ENCODE results near the gene METTL21C. TPM values are rescaled to one million over a fixed set of nuclear protein-coding genes. Genes with fewer than 3 reads are reported as not detected.

Gene METTL21C
- polyA plus RNA-seq, 1 donor from 2014 or later, result not detected

- H3K4me3 Mint-ChIP-seq, result no peak overlapping the region
- peaks cover 4% of the 10 kb centered on the region for H3K36me3 Mint-ChIP-seq
- peak overlapping the region in 1 of 3 donors; percentile 33 for H3K27ac Mint-ChIP-seq
- H3K27me3 Mint-ChIP-seq, result no peaks in the 10 kb centered on the region
- peaks cover 0 to 8% (median 0%) of the 10 kb centered on the region in 3 donors for H3K9me3 Mint-ChIP-seq
- H3K4me1 Mint-ChIP-seq, result no peaks in the 10 kb centered on the region
Observed at GRCh38 chr13:102659168-102659713, 35.6 kb downstream of the METTL21C start.

- Mint-ChIP-seq H3K9me3 (peaks cover 0 to 8% (median 0%) of the 10 kb centered on the region in 3 donors), H3K36me3 (peaks cover 4% of the 10 kb centered on the region), H3K27ac (no peak overlapping the region), H3K27me3 (no peaks in the 10 kb centered on the region), H3K4me1 (no peaks in the 10 kb centered on the region), H3K4me3 (no peak overlapping the region)
Observed at GRCh38 chr13:102658660-102659059, 36.2 kb downstream of the METTL21C start.

DNA sequence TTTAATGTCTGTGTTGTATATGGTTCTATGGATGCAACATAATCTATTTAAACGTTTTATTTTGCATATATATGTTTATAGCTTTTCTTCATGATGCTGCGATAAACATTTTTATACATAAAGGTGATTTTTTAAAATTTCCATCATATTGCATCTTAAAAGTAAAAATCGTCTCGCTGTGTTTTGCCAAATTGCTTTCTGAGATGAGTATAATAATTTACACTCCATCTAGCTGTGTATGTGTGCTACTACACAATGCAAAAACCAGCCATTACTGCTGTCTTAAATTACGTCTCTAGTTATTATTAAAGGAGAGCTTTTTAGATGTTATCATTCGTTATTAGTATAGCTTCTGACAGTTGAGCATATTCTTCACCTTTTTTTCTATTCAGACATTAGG, 37.2 kb downstream of the METTL21C start:
- peaks cover 0 to 8% (median 0%) of the 10 kb centered on the region in 3 donors for H3K9me3 Mint-ChIP-seq
- H3K4me3 Mint-ChIP-seq, result no peak overlapping the region
- H3K27ac Mint-ChIP-seq, result no peak overlapping the region
- H3K36me3 Mint-ChIP-seq, result peaks cover 6% of the 10 kb centered on the region
- no peaks in the 10 kb centered on the region for H3K4me1 Mint-ChIP-seq
- no peaks in the 10 kb centered on the region for H3K27me3 Mint-ChIP-seq

DNA sequence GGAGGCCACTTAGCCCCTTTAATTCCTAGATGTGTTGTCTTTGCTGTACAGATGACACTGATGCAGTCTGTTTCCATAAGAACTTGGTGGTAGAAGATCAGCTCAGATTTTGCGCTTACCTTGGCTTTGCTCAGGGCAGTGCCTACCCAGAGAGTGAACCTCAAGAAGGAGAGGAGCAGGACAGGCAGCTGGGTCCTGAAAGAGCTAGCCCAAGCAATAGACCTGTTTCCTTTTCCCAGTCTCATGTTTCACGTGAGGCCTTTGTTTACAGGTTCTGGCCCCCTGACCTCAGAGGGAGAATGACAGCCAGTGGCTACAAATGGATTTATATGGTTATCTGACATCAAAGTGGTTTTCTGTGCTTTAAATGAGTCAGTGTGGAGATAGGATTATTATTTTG, 40.1 kb downstream of the METTL21C start:
- Mint-ChIP-seq H3K4me1 (no peaks in the 10 kb centered on the region), H3K27me3 (no peaks in the 10 kb centered on the region), H3K36me3 (peaks cover 6% of the 10 kb centered on the region), H3K4me3 (no peak overlapping the region), H3K27ac (no peak overlapping the region), H3K9me3 (peaks cover 0 to 8% (median 0%) of the 10 kb centered on the region in 3 donors)

DNA sequence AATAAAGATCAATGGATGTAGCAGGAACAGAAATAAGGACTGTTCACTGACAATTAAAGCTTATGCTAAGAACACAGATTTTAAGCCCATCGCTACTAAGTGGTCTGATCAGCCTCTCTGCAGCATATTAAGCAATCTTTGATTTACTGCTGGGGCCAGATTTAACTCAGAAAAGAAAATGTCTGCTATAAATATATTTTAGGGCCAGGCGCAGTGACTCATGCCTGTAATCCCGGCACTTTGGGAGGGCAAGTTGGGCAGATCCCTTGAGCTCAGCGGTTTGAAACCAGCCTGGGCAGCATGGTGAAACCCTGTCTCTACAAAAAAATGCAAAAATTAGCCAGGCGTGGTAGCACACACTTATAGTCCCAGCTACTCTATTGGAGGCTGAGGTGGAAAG, 43.0 kb downstream of the METTL21C start:
- H3K36me3 Mint-ChIP-seq, result peaks cover 3% of the 10 kb centered on the region
- no peaks in the 10 kb centered on the region for H3K4me1 Mint-ChIP-seq
- H3K9me3 Mint-ChIP-seq, result no peaks in the 10 kb centered on the region
- no peaks in the 10 kb centered on the region for H3K27me3 Mint-ChIP-seq
- no peak overlapping the region for H3K4me3 Mint-ChIP-seq
- no peak overlapping the region for H3K27ac Mint-ChIP-seq

DNA sequence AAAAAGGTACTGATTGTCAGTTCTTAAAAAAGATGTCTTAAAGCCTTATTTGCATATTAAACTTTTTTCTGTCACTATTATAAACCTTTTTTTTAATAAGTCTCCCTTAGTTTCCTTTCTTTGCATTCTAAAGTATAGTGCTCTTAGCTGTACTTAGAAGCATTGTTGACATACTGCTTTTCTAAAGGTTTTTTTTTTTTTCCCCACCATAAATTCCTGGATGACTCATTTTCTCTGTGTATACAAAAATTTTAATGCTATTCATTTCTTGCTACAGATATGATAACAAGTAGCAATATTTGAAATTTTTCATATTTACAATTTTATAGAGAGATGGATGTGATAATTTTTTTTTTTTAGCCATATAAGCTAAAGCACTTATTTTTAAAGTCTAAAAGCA, 43.5 kb downstream of the METTL21C start:
- no peaks in the 10 kb centered on the region for H3K4me1 Mint-ChIP-seq
- H3K36me3 Mint-ChIP-seq, result peaks cover 2% of the 10 kb centered on the region
- no peak overlapping the region for H3K27ac Mint-ChIP-seq
- no peaks in the 10 kb centered on the region for H3K9me3 Mint-ChIP-seq
- no peaks in the 10 kb centered on the region for H3K27me3 Mint-ChIP-seq
- no peak overlapping the region for H3K4me3 Mint-ChIP-seq

- no peaks in the 10 kb centered on the region for H3K9me3 Mint-ChIP-seq
- no peak overlapping the region for H3K4me3 Mint-ChIP-seq
- no peaks in the 10 kb centered on the region for H3K27me3 Mint-ChIP-seq
- no peak overlapping the region for H3K27ac Mint-ChIP-seq
- H3K36me3 Mint-ChIP-seq, result peaks cover 2% of the 10 kb centered on the region
- H3K4me1 Mint-ChIP-seq, result no peaks in the 10 kb centered on the region
Observed at GRCh38 chr13:102650444-102650843, 44.4 kb downstream of the METTL21C start.

DNA sequence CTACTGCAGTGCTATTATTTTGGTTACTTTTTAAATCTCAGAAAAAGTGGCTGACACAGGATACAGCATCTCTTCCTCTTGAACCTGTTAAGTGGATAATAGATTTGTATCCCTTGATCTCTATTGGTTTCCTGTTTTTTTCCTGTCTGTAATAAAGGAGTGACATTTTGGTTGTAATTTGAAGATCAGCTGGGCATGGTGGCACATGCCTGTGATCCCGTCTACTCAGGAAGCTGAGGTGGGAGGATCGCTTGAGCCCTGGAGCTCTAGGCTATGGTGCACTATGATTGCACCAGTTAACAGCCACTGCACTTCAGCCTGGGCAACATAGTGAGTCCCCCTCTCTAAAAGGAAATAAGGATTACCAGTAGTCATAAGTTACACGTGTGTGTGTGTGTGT, 46.8 kb downstream of the METTL21C start:
- Mint-ChIP-seq H3K9me3 (no peaks in the 10 kb centered on the region), H3K27me3 (no peaks in the 10 kb centered on the region), H3K4me3 (no peak overlapping the region), H3K27ac (no peak overlapping the region), H3K4me1 (no peaks in the 10 kb centered on the region), H3K36me3 (peaks cover 2% of the 10 kb centered on the region)

- Mint-ChIP-seq H3K27me3 (no peaks in the 10 kb centered on the region), H3K4me3 (no peak overlapping the region), H3K36me3 (no peaks in the 10 kb centered on the region), H3K9me3 (no peaks in the 10 kb centered on the region), H3K27ac (no peak overlapping the region), H3K4me1 (no peaks in the 10 kb centered on the region)
Observed at GRCh38 chr13:102645701-102646100, 49.1 kb downstream of the METTL21C start.

DNA sequence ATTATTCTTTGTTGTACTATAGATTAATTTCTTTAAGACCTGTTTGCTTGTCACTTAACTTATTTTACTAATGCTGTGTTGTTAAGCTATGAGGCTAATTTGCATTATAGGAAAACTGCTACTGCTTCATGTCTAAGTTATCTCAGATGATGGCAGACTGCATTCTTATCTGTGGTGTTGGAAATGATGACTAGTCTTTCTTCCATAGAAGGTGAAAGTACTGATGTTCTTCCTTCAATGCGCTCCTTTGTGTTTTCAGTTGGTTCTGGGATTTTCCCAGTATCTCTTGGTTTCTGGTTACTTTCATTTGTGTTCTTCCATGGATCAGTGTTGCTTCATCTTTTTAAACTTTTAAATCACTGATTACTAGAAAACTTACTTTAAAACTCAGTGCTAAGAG, 51.2 kb downstream of the METTL21C start:
- Mint-ChIP-seq H3K4me1 (no peaks in the 10 kb centered on the region), H3K27ac (no peak overlapping the region), H3K9me3 (no peaks in the 10 kb centered on the region), H3K27me3 (no peaks in the 10 kb centered on the region), H3K36me3 (no peaks in the 10 kb centered on the region), H3K4me3 (no peak overlapping the region)

DNA sequence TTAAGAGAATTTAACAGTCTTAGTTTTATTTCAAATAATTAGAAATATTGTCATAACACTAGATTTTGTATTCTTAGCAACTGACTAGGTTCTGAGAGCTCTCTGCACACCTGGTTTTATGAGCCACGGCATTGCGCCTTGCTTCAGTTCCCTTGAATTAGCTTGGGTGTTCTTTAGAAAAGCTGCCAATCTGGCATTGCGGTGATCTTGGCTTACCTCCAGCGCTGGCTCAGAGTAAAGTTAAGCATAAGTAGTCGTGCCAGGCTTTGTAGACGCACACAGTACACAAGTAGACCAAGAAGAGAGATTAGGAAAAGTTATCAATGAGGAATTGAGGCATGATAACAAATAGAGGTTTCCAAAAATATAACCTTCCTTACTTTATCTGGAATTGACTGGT, 52.4 kb downstream of the METTL21C start:
- Mint-ChIP-seq H3K9me3 (no peaks in the 10 kb centered on the region), H3K4me3 (no peak overlapping the region), H3K27me3 (no peaks in the 10 kb centered on the region), H3K36me3 (peaks cover 9% of the 10 kb centered on the region), H3K27ac (peak overlapping the region in 1 of 3 donors; percentile 43), H3K4me1 (no peaks in the 10 kb centered on the region)

DNA sequence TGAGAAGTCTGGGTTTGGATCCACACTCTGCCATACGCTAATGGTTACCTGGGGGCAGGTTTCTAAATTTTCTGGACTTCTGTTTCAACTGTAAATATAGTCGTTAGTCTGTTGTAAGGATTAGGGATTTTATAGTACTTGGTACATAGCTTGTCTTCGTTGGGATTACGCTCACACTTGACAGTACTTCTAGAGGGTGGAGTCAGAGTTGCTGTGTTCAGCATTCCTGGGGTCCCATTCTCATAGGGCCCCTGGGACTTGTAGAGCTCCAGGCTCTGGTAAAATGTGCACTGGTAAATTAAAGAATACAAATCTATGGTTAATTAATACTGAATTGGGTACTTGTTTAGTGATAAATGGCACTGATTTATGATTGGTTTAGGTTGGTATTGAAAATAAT, 52.8 kb downstream of the METTL21C start:
- Mint-ChIP-seq H3K4me3 (no peak overlapping the region), H3K27me3 (no peaks in the 10 kb centered on the region), H3K9me3 (no peaks in the 10 kb centered on the region), H3K36me3 (peaks cover 9% of the 10 kb centered on the region), H3K27ac (no peak overlapping the region), H3K4me1 (no peaks in the 10 kb centered on the region)

DNA sequence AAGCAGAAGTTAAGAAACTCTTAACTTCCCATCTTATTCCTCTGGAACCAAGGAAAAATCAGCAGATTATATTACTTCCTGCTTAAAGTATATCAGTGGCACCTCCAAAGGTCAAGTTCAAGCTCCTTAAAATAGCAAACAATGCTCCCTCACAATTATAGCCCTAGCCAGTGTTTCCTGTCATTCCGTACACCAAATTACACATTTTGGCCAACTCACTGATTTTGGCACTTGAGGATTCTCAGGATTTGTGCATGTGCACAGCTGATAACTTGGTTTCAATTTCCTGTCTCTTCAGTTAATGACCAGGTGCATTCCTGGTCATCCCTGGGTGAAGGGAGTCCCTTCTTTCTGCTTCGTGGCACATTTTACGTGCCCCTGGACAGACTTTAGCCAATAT, 56.1 kb downstream of the METTL21C start:
- H3K9me3 Mint-ChIP-seq, result no peaks in the 10 kb centered on the region
- H3K27ac Mint-ChIP-seq, result no peak overlapping the region
- H3K4me3 Mint-ChIP-seq, result no peak overlapping the region
- no peaks in the 10 kb centered on the region for H3K4me1 Mint-ChIP-seq
- H3K36me3 Mint-ChIP-seq, result peaks cover 11% of the 10 kb centered on the region
- H3K27me3 Mint-ChIP-seq, result no peaks in the 10 kb centered on the region

Other genes starting within 250 kb of the METTL21C start
- 21.4 TPM for gene TPP2, start 98.1 kb downstream of the METTL21C start, polyA plus RNA-seq
- 12.1 TPM for gene TEX30, start 78.7 kb upstream of the METTL21C start, polyA plus RNA-seq
- gene POGLUT2, start 103.9 kb upstream of the METTL21C start, polyA plus RNA-seq, result 0.44 TPM
- gene BIVM, start 104.1 kb upstream of the METTL21C start, polyA plus RNA-seq, result 6.1 TPM
- gene ERCC5, start 151.0 kb upstream of the METTL21C start, polyA plus RNA-seq, result 42.4 TPM

Data from IgD-negative memory B cell (primary cell).